Mesenchymal stem cell (in vitro differentiated cells and primary cell): ENCODE measurements around the gene TMEM248. TPM values are rescaled to one million over a fixed set of nuclear protein-coding genes. Genes with fewer than 3 reads are reported as not detected.
"Not testable (repeated sequence)": the region's sequence is repeated elsewhere in the genome, so short reads cannot be mapped to it uniquely, and the experiment has no call there.

Source experiments
- DNase-seq: peaks from one replicate; pipeline ENCODE4 v3.0.0-alpha.2; 2013
- H2AFZ ChIP-seq: one replicate; pipeline ENCODE4 v1.6.1; 2013; ENCODE audit warnings: low read depth, mild to moderate bottlenecking, control low read depth, inconsistent platforms, low read length, moderate library complexity
- H2AK5ac ChIP-seq: 2 replicates; pipeline ENCODE4 v1.6.1; 2013; ENCODE audit warnings: low read length, moderate library complexity, mild to moderate bottlenecking, inconsistent platforms; ENCODE audit not compliant: severe bottlenecking
- H2BK120ac ChIP-seq: one replicate; pipeline ENCODE4 v1.6.1; 2013; ENCODE audit warnings: low read depth, mild to moderate bottlenecking, inconsistent platforms, low read length, moderate library complexity
- H2BK12ac ChIP-seq, 2 experiments: one replicate each; pipeline ENCODE4 v1.6.1; 2013; ENCODE audit warnings: inconsistent platforms in 2 of 2, low read length in 2 of 2, mild to moderate bottlenecking in 2 of 2, moderate library complexity in 2 of 2, control low read depth in 1 of 2
- H2BK15ac ChIP-seq: one replicate; pipeline ENCODE4 v1.6.1; 2013; ENCODE audit warnings: mild to moderate bottlenecking, low read depth, inconsistent platforms; ENCODE audit not compliant: poor library complexity, severe bottlenecking
- H2BK5ac ChIP-seq: 2 replicates; pipeline ENCODE4 v1.6.1; 2013; ENCODE audit warnings: low read depth, mild to moderate bottlenecking, low read length, control low read depth, inconsistent platforms; ENCODE audit not compliant: poor library complexity, severe bottlenecking
- H3K14ac ChIP-seq, 2 experiments: one replicate each; pipeline ENCODE4 v1.6.1; 2013; ENCODE audit warnings: inconsistent platforms in 2 of 2, low read length in 2 of 2, control low read depth in 1 of 2, mild to moderate bottlenecking in 1 of 2, moderate library complexity in 1 of 2
- H3K18ac ChIP-seq, 2 experiments: one replicate each; pipeline ENCODE4 v1.6.1; 2013; ENCODE audit warnings: inconsistent platforms in 2 of 2, low read length in 2 of 2, control low read depth in 1 of 2, low read depth in 1 of 2, mild to moderate bottlenecking in 1 of 2
- H3K23ac ChIP-seq, 2 experiments: one replicate each; pipeline ENCODE4 v1.6.1; 2013; ENCODE audit warnings: inconsistent platforms in 2 of 2, low read length in 2 of 2, mild to moderate bottlenecking in 2 of 2, moderate library complexity in 2 of 2, control low read depth in 1 of 2
- H3K27ac ChIP-seq: 2 replicates; pipeline ENCODE4 v1.5.1; 2013; ENCODE audit warnings: mild to moderate bottlenecking, moderate library complexity, low read length, control low read depth, inconsistent platforms; ENCODE audit not compliant: poor library complexity, severe bottlenecking
- H3K27me3 ChIP-seq, 2 experiments: 2 replicates each; pipeline versions ENCODE4 v1.6.1 to v1.7.0; 2013; ENCODE audit warnings: low read length in 2 of 2, mild to moderate bottlenecking in 2 of 2, moderate library complexity in 2 of 2, control low read depth in 1 of 2, inconsistent platforms in 1 of 2; ENCODE audit not compliant: control insufficient read depth in 1 of 2, insufficient read depth in 1 of 2
- H3K36me3 ChIP-seq, 2 experiments: 2 replicates each; pipeline versions ENCODE4 v1.6.1 to v1.7.0; 2013; ENCODE audit warnings: low read length in 2 of 2, control low read depth in 1 of 2, inconsistent platforms in 1 of 2, low read depth in 1 of 2, mild to moderate bottlenecking in 1 of 2; ENCODE audit not compliant: insufficient read depth in 2 of 2, control insufficient read depth in 1 of 2
- H3K4ac ChIP-seq, 2 experiments: one replicate each; pipeline ENCODE4 v1.6.1; 2013; ENCODE audit warnings: inconsistent platforms in 2 of 2, low read length in 2 of 2, mild to moderate bottlenecking in 2 of 2, moderate library complexity in 2 of 2, control low read depth in 1 of 2, low read depth in 1 of 2
- H3K4me1 ChIP-seq: 2 replicates; pipeline ENCODE4 v1.6.1; 2013; ENCODE audit warnings: low read depth, low read length, control low read depth; ENCODE audit not compliant: control insufficient read depth, insufficient read depth
- H3K4me2 ChIP-seq: 2 replicates; pipeline ENCODE4 v1.6.1; 2013; ENCODE audit warnings: low read length, mild to moderate bottlenecking, inconsistent platforms; ENCODE audit not compliant: poor library complexity, severe bottlenecking
- H3K4me3 ChIP-seq, 2 experiments: 2 replicates each; pipeline versions ENCODE4 v1.5.1 to v1.7.0; 2013; ENCODE audit warnings: low read length in 2 of 2, mild to moderate bottlenecking in 2 of 2, control low read depth in 1 of 2, low read depth in 1 of 2; ENCODE audit not compliant: insufficient read depth in 1 of 2
- H3K79me1 ChIP-seq: replicated peaks from 2 replicates; pipeline ENCODE4 v1.6.1; 2013; ENCODE audit warnings: mild to moderate bottlenecking, control low read depth, low read length, inconsistent platforms; ENCODE audit not compliant: poor library complexity, severe bottlenecking
- H3K9ac ChIP-seq: 2 replicates; pipeline ENCODE4 v1.7.0; 2013; ENCODE audit warnings: mild to moderate bottlenecking, low read length, moderate library complexity
- H3K9me3 ChIP-seq: 2 replicates; pipeline ENCODE4 v1.7.0; 2013; ENCODE audit warnings: mild to moderate bottlenecking, low read length; ENCODE audit not compliant: control insufficient read depth
- H4K8ac ChIP-seq: one replicate; pipeline ENCODE4 v1.6.1; 2013; ENCODE audit warnings: inconsistent platforms, mild to moderate bottlenecking, low read length, moderate library complexity
- H4K91ac ChIP-seq: one replicate; pipeline ENCODE4 v1.6.1; 2013; ENCODE audit warnings: mild to moderate bottlenecking, low read length, inconsistent platforms
- WGBS: methylation state at CpG from one replicate; pipeline ENCODE4 v1.1.7; 2013; ENCODE audit warnings: mixed read lengths; 5-methylcytosine and 5-hydroxymethylcytosine counted together
- polyA plus RNA-seq, 2 experiments: library from polyadenylated mRNA; stranded (reverse); fragments of 200-250 nt; gene quantifications; one replicate each; pipeline ENCODE4 v1.2.3, GENCODE V29; 2013

The TMEM248 gene, protein sequence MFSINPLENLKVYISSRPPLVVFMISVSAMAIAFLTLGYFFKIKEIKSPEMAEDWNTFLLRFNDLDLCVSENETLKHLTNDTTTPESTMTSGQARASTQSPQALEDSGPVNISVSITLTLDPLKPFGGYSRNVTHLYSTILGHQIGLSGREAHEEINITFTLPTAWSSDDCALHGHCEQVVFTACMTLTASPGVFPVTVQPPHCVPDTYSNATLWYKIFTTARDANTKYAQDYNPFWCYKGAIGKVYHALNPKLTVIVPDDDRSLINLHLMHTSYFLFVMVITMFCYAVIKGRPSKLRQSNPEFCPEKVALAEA
- polyA plus RNA-seq (2013, experiment 1 of 2), result 92.2 TPM
- polyA plus RNA-seq (2013, experiment 2 of 2), result 91.8 TPM

DNA sequence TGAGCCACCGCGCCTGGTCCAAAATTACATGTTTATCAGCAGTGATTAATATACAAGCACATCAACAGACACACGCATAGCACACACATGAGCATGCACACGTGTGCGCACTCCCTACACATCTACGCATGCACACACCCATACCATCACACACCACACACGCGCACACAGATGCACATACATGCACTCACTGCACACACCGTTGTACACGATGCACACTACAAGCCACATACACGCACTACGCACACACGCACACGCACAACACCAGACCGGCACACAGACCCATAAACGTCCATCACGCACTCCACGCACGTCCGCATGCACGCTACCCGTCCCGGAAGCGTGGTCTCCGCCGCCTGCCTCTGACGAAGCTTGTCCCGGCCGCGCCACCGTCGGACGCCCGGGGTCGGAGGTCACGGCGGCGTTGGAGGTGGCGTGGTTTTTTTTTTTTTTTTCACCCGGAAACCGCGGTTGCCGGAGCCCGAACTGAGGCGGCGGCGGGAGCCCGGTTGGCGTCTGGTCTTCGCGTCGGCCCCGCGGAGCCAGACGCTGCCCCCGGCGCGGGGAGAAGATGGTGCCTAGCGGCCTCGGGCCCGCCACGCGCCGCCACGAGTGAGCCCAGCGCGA, at the start of gene TMEM248:
Gene TMEM248, plus strand, starts transcription at position 457 of the 627 bp plus-strand sequence. CDS start 20,641 bp downstream, outside the sequence.
- H2BK120ac ChIP-seq, result peak within 1 kb of the TSS; percentile 98
- peak within 1 kb of the TSS; percentile 91 to 99 for H3K18ac ChIP-seq
- peak within 1 kb of the TSS; percentile 67 for H3K4me2 ChIP-seq
- no peak within 1 kb of the TSS for H3K27ac ChIP-seq
- H3K4ac ChIP-seq, result peak within 1 kb of the TSS; percentile 71 to 80
- H3K27me3 ChIP-seq, result no peaks in the 10 kb centered on the region
- no peaks in the 10 kb centered on the region for H3K9me3 ChIP-seq
- peak within 1 kb of the TSS; percentile 78 to 88 for H3K4me3 ChIP-seq
- peaks cover 5 to 7% of the 10 kb centered on the region in 2 experiments for H3K36me3 ChIP-seq
- H4K91ac ChIP-seq, result peak within 1 kb of the TSS; percentile 90
- H3K79me1 ChIP-seq, result peaks cover 2% of the 10 kb centered on the region
- H3K14ac ChIP-seq, result peak within 1 kb of the TSS; percentile 98
- H2BK5ac ChIP-seq, result peak within 1 kb of the TSS; percentile 25
- DNase-seq, result peak; percentile 89
- H2BK15ac ChIP-seq, result no peak within 1 kb of the TSS
- peak within 1 kb of the TSS; percentile 99 for H2AFZ ChIP-seq
- peak within 1 kb of the TSS; percentile 93 for H3K9ac ChIP-seq
- peak within 1 kb of the TSS in 1 of 2 experiments; percentile 51 for H2BK12ac ChIP-seq
- no peak within 1 kb of the TSS for H2AK5ac ChIP-seq
- peak within 1 kb of the TSS; percentile 98 for H4K8ac ChIP-seq
- H3K4me1 ChIP-seq, result peaks cover 8% of the 10 kb centered on the region
- H3K23ac ChIP-seq, result peak within 1 kb of the TSS in 1 of 2 experiments; percentile 79
- WGBS, result 8% methylated on average over 48 of the region's 67 CpGs

DNA sequence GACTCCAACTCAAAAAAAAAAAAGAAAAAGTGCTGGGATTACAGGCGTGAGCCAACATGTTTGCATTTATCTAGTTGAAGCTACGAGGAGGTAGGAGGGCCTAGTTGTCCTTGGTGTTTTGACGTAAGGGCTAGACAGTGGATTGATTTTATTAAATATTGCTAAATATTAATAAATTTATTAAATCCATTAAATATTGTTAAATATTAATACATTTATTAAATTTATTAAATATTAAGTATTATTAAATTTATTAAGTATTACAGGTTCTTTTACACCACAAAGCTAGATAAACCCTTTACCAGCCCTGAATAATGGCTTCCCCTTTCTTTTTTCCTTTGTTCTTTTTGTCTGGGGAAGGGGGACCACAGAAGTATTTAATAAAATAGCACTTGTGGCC, 47.5 kb upstream of the TMEM248 start:
- no peak overlapping the region for H3K27ac ChIP-seq
- peaks cover 5 to 20% of the 10 kb centered on the region in 2 experiments for H3K36me3 ChIP-seq
- no peak overlapping the region for H3K4ac ChIP-seq
- H2BK120ac ChIP-seq, result no peak overlapping the region
- no peak overlapping the region for H3K4me2 ChIP-seq
- H4K8ac ChIP-seq, result no peak overlapping the region
- H4K91ac ChIP-seq, result no peak overlapping the region
- no peak overlapping the region for H2BK15ac ChIP-seq
- no peaks in the 10 kb centered on the region for H3K79me1 ChIP-seq
- no peak overlapping the region for H3K18ac ChIP-seq
- H3K9me3 ChIP-seq, result no peaks in the 10 kb centered on the region
- no peak overlapping the region for H3K9ac ChIP-seq
- 94% methylated on average over 2 of the region's 3 CpGs for WGBS
- no peak overlapping the region for H2BK5ac ChIP-seq
- no peak for DNase-seq
- H2AFZ ChIP-seq, result no peak overlapping the region
- H3K4me1 ChIP-seq, result no peaks in the 10 kb centered on the region
- no peak overlapping the region for H3K4me3 ChIP-seq
- no peak overlapping the region for H3K23ac ChIP-seq
- H2AK5ac ChIP-seq, result no peak overlapping the region
- no peaks in the 10 kb centered on the region for H3K27me3 ChIP-seq
- no peak overlapping the region for H2BK12ac ChIP-seq
- no peak overlapping the region for H3K14ac ChIP-seq

DNA sequence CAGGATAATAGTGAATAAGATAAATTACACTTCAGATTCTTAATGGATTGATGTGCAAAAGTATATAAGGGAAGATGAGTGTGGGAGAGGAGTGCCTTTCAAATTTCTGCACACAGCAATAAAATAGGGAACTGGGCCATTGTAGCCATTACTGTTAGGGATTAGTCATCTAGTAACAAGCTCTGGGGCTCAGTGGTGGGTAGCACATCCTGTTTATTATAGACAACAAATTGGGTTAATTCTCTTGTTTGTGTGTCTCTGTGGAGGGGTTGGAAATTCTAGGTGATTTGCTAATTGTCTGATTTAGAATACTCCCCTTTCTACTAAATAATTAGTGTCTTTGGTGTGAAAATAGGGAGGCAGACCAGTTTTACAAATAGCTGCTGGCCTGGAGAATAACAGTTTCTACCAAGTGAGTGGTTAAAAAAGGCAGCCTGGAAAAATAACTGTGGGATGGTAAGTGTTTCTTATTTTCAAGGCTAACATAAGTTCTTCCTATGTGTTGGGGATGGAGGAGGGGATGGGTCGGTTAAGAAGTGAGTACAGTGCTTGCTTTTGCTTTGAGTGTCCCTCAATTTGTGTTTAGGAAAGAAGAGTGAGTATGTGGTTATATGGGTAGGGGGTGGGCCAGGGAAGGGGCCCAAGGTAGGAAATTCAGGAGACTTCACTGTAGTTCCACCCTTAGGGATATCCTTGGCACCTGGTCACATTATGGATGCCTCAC, 43.3 kb upstream of the TMEM248 start:
- Histone ChIP-seq H4K91ac (peak overlapping the region; percentile 3), H3K4me3 (no peak overlapping the region), H2BK15ac (no peak overlapping the region), H3K4ac (peak overlapping the region in 1 of 2 experiments; percentile 15), H2BK5ac (no peak overlapping the region), H3K27ac (no peak overlapping the region), H2BK120ac (peak overlapping the region; percentile 34), H4K8ac (no peak overlapping the region), H2BK12ac (no peak overlapping the region), H3K14ac (no peak overlapping the region), H3K9me3 (no peaks in the 10 kb centered on the region), H2AFZ (no peak overlapping the region), H3K27me3 (no peaks in the 10 kb centered on the region), H3K4me1 (no peaks in the 10 kb centered on the region), H3K4me2 (no peak overlapping the region), H2AK5ac (no peak overlapping the region), H3K9ac (peak overlapping the region; percentile 20), H3K23ac (no peak overlapping the region), H3K18ac (peak overlapping the region in 1 of 2 experiments; percentile 3), H3K79me1 (no peaks in the 10 kb centered on the region), H3K36me3 (peaks cover 3 to 23% of the 10 kb centered on the region in 2 experiments)
- DNase-seq, result peak; percentile 45
- 100% methylated on average over 1 of the region's 1 CpG for WGBS

DNA sequence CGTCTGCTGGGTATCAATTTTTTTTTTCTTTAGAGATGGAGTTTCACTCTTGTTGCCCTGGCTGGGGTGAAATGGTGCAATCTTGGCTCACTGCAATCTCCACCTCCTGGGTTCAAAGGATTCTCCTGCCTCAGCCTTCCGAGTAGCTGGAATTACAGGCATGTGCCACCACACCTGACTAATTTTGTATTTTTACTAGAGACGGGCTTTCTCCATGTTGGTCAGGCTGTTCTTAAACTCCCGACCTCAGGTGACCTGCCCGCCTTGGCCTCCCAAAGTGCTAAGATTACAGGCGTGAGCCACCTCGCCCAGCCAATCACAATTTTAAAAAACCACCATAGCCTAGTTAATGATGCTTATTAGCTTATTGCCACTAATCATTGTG, 42.7 kb upstream of the TMEM248 start:
- not testable (repeated sequence) for H3K79me1 ChIP-seq, H3K4me3 ChIP-seq, H3K9ac ChIP-seq, H3K4me2 ChIP-seq, H2BK12ac ChIP-seq, H3K9me3 ChIP-seq, H2AFZ ChIP-seq, H2BK15ac ChIP-seq, H2BK5ac ChIP-seq, H3K27ac ChIP-seq, H3K4me1 ChIP-seq, H3K14ac ChIP-seq, H3K27me3 ChIP-seq, H2AK5ac ChIP-seq, H3K23ac ChIP-seq, DNase-seq, H3K4ac ChIP-seq, H4K91ac ChIP-seq, H4K8ac ChIP-seq
- H2BK120ac ChIP-seq, result peak overlapping the region; percentile 34
- WGBS, result 95% methylated on average over 7 of the region's 7 CpGs
- H3K36me3 ChIP-seq, result peaks cover 3 to 20% of the 10 kb centered on the region in 2 experiments
- H3K18ac ChIP-seq, result peak overlapping the region in 1 of 2 experiments; percentile 3
